ENCODE data around the gene ROR2.

DNA sequence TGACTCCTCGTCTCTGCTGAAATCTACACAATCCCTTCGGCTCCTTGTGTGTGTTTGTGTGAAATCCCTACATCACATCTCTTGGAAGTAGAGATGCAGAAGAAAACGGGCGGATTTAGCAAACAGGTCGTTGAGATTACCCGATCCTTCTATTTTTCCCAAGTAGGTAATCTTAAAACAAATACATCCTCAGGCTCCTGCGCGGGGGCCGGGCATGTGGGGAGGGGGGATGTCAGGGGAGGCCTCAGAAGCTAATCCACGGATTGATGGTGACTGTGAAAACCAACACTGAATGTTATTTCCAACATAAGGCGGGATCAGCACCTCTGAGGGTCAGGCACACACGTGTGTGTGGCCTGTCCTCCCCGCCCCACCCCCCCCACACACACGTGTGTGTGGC is 137.8 kb downstream of the ROR2 start:
- TF ChIP-seq EZH2 (IDR thresholded peaks at IDR 0.05; ENCODE audit: insufficient read depth, poor library complexity, severe bottlenecking) (no peak), EZH2phosphoT487 (IDR thresholded peaks at IDR 0.05; ENCODE audit: insufficient read depth, low read depth) (no peak)

Measured in GM23248 (cell line).